Renal pelvis (tissue), 4 donors: ENCODE data around the gene SAE1. TPM values are rescaled to one million over a fixed set of nuclear protein-coding genes. Genes with fewer than 3 reads are reported as not detected.

Experiments used
- DNase-seq: peaks from one replicate; pipeline ENCODE4 v3.0.0-alpha.2; 2013
- polyA plus RNA-seq, 3 donors: library from polyadenylated mRNA; unstranded; fragments of 120-200 nt; gene quantifications; one replicate each; pipeline ENCODE4 v1.2.1, GENCODE V29; 2013; ENCODE audit not compliant: insufficient read length in 3 of 3

Gene SAE1
- polyA plus RNA-seq, 3 donors: 111 to 136 (median 112) TPM

DNA sequence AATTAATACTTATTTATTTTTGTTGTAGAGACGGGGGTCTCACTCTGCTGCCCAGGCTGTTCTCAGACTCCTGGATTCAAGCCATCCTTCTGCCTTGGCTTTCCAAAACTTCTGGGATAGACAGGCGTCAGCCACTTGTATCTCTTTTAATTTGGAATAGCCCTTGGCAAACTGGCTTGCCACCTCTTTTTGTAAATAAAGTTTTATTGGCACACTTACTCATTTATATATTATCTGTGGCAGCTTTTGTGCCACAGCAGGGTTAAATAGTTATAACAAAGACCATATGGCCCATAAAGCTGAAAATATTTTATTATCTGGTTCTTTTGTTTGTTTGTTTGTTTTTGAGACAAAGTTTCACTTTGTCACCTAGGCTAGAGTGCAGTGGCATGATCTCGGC is 69.9 kb downstream of the SAE1 start:
- no peak for DNase-seq

DNA sequence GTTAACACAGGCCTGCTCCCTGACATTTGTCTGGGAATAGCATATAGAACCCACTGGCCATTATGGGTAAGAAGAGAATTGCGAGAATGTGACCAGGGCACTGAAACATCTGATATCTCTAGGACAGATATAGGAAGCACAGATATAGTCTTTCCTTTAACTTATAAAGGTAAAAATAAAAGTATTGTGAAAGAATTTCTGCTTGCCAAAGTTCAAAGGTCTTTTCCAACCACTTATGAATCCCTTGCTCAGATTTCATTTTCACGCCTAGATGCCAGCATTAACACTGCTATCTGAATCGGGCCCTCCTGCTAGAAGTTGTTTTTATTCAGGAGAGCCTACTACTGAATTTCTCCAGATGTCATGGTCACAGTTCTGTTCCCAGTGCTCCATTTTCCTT is 72.6 kb downstream of the SAE1 start:
- no peak for DNase-seq

GRCh38 chr19:47209319-47210179 is 78.9 kb downstream of the SAE1 start:
- no peak for DNase-seq

- no peak for DNase-seq
Observed at GRCh38 chr19:47210180-47210490, 79.5 kb downstream of the SAE1 start.

GRCh38 chr19:47210689-47211316 is 80.2 kb downstream of the SAE1 start:
- peak; percentile 76 for DNase-seq

DNA sequence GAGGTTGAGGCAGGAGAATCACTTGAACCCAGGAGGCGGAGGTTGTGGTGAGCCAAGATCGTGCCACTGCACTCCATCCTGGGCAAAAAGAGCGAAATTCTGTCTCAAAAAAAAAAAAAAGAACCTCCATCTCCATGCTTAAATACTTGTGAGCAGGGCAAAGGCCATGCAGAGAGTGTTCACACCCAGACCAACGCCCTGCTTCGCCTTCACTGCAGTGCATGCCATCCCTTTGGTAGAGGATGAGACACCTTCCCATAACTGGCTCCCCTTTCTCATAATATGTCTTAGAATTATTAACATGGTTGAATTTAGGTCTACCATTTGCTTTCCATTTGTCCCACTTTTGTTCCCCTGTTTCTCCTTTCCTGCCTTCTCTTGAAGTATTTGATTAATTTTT is 84.9 kb downstream of the SAE1 start:
- no peak for DNase-seq

DNA sequence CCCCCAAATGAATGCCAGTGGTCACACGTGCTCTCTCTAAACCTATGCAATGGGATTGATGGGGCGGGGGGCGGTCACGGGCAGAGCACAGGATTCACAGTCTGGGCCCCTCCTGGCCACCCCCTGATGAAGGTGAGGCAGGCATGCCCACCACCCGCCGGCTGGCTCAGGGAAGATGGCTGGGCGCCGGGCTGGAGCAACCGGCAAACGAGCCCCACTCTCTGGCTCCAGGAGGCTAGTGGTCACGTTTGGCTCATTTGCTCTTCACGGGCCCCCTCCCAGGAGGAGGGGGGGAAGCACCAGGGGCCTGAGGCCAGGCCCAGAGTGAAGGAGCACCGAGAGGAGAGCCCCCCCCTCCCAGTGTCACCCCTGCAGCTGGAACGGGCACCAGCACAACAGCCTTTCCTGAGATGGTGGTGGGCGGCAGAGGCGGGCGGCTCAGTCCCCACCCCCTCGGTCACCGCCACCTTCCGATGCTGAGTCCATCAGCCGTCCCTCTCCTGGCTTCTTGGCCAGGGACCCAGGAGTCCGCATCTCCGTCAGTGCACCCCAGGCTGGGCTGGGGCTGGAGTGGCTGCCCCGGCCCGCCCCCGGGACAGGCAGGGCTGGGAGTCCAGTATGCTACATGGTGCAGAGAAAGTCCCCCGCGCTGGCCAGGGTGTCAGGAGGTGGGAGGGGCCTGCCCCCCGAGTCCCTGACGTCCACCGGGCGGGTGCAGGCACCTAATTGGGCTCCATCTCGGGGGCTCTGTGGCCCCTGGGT is 90.6 kb downstream of the SAE1 start:
- no peak for DNase-seq

DNA sequence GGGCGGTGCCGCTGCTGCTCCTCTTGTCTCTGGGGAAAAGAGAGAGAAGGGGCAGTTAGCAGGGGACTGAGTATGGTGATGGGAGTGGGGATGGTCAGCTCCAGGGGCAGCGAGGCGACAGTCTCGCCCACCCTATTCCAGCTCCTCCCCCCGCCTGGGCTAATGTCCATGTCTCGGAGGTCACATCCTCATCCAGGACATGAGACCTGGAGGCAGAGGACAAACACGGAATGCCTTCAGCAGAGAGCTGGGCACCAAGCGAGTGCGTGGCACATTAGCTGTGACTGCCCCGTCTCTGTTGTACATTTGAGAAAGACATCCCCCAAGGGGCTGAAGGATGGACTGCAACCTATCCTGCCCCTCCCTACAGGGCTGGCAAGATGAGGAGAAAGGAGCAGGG is 91.3 kb downstream of the SAE1 start:
- no peak for DNase-seq

DNA sequence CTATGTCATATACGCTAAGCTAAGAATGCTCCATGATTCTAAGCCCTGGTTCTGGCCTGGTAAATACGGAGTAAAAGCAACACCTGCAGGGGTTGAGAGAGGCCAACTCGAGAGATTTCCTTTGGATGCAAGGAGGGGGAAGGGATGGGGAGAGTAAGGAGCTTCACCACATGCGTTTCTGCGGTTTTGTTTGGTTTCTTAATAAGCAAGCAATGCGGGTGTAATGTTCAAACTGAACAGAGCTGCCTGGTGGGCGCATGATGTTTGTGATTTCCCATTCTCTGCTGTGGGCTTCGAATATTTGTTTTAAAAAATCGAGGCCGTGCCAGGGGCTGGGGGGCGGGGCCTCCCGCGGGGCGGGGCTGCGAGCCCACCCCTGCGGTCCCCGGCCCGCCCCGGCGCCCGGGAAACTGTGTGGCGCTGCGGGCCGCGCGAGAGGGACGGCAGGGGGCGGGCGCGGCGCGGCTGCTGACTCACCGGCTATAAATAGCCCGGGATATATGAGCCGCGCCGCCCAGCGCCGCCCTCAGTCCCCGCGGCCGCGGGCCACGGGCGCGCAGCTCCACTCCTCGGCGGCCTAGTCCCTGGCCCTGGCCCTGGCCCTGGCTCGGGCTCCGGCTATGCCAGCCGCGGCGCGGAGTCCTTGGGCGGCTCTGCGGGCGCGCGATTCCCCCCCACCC is 95.3 kb downstream of the SAE1 start:
- peak; percentile 93 for DNase-seq

DNA sequence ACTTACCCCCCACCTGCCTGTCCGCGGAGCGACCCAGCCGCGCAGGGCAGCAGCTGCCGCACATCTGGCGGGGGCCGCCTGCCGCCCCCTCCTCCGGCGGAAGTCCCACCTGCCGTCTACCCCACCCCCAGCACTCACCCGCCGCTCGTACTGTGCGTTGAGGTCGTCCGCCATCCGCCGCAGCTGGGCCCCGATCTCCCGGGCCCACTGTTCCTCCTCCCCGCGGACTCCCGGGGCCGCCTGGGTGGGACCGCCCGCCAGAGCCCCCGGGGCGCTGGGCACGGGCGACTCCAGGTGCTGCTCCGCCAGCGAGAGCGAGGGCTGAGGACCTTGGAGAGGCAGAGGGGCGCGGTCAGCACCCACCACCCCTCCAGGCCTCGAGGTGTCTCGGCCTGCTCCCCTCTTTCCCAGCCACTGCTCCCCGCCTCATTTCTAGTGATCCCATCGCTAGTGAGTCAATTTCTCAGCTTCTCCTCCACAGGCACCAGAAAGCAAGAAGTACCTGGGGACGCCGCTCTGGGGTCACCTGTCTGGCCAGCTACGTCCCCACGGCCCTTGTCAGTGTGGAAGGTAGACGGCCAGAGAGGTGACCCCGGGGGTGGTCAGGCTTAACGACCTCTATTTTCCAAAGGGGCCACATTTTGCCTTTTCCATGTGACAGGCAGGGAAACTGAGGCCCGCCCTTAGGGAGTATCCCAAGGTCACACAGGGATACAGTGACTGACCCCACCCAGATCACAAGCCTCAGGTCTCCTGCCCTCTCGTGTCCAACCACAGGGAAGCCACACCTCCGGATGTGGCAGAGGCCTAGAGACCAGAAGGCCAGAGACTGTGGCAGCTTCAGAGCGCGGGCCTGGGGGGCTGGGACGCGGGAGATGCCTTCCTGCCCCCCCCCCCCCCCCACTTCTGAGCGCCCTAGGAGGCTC is 96.1 kb downstream of the SAE1 start:
- DNase-seq: no peak

DNA sequence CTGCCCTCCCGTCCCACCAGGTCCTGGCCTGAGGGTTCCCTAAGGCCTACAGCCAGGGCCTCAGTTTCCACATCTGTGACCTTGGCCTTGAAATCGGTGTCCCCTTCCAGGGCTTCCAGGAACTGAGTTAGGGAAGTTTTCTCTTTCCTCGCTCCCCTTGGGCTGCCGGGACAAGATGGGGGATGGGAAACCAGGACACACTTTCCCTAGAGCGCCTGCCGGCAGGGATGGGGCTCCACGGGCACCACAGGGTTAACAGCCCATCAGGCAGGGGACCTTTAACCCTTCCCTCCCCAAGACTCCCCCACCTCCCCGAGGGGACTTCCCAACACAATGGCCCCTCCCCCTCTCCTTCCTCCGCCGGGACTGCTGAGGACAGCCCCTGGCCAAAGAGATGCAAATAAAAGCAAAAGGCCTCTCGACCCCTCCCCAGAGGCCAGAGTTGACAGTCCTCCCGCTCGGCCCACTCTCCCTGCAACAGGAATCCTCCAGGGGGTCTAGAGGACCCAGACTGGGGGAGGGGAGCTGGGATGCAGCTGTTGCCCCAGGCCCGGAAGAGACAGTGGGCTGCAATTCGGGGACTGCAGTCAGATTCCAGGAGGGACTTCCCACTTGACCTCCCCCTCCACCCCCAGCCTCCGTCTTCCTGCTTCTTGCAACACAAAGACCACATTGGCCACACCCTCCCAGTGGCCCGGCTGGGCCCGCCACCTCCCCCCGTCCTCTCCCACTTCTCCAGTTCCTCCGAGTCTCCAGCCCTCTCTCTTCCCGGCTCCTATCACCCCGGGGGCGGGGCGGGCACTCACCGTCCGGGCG is 96.9 kb downstream of the SAE1 start:
- no peak for DNase-seq

DNA sequence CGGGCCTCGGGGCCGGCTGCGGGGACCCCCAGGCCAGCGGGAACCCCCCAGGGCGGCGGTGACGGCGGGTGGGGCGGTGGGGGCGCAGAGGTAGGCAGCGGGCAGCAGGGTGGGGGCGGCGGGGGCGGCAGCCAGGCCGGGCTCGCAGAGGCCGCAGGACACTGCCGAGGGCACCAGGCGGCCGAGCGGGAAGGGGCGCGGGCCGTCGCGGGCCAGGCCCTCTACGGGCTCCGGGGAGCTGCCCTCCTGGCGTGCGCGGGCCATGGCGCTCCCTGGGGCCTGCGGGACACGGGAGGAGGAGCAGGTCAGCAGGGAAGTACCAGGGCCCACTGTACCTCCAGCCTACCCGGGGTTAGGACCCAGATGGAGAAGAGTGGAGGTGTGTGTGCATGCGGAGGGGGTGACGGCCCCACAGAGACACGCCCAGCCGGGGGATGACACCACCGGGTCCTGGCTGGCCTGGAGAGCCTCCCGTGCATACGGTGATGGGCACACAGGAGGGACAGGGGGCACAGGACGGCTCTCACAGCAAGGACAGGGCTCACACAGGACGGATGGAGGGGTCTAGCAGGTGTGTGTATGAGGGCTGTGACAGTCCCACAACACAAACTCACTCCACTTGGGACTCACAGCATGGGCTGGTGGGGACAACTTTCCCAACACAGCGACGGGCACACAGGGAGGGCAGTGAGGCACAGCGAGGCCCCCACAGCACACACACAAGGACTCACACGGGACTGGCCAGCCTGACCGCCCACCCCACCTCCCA is 97.7 kb downstream of the SAE1 start:
- DNase-seq: no peak

DNA sequence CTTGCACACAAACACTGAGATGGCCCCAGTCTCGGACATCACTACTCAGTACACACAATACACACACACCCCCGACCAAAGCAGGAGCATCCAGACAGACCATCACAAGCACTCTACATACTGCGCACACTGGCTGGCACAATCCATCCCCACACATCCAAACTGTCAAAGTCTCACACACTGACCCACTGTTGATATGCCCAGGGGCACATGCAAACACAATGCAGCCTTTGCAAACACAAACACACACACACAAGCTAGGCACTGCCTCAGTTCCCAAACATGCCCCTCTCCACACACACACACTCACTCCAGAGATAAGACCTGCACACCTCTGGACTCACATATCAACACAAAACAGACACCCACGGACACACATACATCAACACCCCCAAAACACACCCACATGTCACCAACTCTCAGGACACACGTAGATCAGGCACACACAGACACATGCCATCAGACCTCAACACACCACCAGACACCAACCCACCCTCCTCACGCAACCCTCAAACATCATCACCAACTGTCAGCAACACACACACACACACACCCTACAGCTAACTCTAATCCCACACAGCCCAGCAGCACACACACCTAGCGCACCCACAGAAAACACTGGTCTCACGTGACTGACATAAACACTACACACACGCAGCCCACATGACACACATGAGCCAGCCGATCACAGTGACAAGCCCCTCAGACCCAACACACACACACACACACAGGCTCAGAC is 98.5 kb downstream of the SAE1 start:
- DNase-seq: no peak

GRCh38 chr19:47229676-47230053 is 99.0 kb downstream of the SAE1 start:
- DNase-seq: no peak

- DNase-seq: no peak
Observed at GRCh38 chr19:47230054-47230920, 99.7 kb downstream of the SAE1 start.

GRCh38 chr19:47230921-47231214 is 100.2 kb downstream of the SAE1 start, which contains the start of gene BBC3:
BBC3 (minus strand) TSS chr19:47231199; CDS start chr19:47228431, 2,768 bp downstream.
- no peak for DNase-seq

- DNase-seq: no peak
Observed at GRCh38 chr19:47231215-47232054, 100.8 kb downstream of the SAE1 start.
